Activated CD8-positive, alpha-beta memory T cell treated with anti-CD3 and anti-CD28 coated beads, Interleukin-2, amount 10 ng/mL, durations not matched to agents 7 days and 5 days (primary cell): ENCODE measurements around the gene CELF2. TPM values are rescaled to one million over a fixed set of nuclear protein-coding genes. Genes with fewer than 3 reads are reported as not detected.

Experiments used
- ATAC-seq: fragments of 150-1000 bp; cut with Tn5 transposase; one replicate; pipeline ENCODE4 v1.10.0; 2021; ENCODE audit warnings: moderate library complexity
- CTCF ChIA-PET: fragments of 350-600 bp; sonication (Branson Sonifier 250); formaldehyde crosslinking; loops from one replicate; lab custom pipeline; 2021; ENCODE audit warnings: antibody characterized with exemption; lab: Charles Lee
- DNase-seq: peaks from one replicate; pipeline ENCODE4 v3.0.0-alpha.2; 2020
- H3K27ac Mint-ChIP-seq: one replicate; pipeline ENCODE4 v1.8.0; 2021; ENCODE audit warnings: mild to moderate bottlenecking, mixed read lengths
- H3K27me3 Mint-ChIP-seq: one replicate; pipeline ENCODE4 v1.8.0; 2021; ENCODE audit warnings: mixed read lengths
- H3K36me3 Mint-ChIP-seq: one replicate; pipeline ENCODE4 v1.8.0; 2021; ENCODE audit warnings: mild to moderate bottlenecking, mixed read lengths
- H3K4me1 Mint-ChIP-seq: one replicate; pipeline ENCODE4 v1.8.0; 2021; ENCODE audit warnings: mixed read lengths
- H3K4me3 Mint-ChIP-seq: one replicate; pipeline ENCODE4 v1.8.0; 2021; ENCODE audit warnings: mild to moderate bottlenecking, moderate library complexity, mixed read lengths
- H3K9me3 Mint-ChIP-seq: one replicate; pipeline ENCODE4 v1.8.0; 2022; ENCODE audit warnings: low read depth, mixed read lengths
- total RNA-seq, 2 experiments: library from RNA; stranded (reverse); gene quantifications; one replicate each; pipeline ENCODE4 v1.2.3, GENCODE V29; 2021

The CELF2 gene
- total RNA-seq, 2 experiments from 2014 or later: 205 to 219 TPM

DNA sequence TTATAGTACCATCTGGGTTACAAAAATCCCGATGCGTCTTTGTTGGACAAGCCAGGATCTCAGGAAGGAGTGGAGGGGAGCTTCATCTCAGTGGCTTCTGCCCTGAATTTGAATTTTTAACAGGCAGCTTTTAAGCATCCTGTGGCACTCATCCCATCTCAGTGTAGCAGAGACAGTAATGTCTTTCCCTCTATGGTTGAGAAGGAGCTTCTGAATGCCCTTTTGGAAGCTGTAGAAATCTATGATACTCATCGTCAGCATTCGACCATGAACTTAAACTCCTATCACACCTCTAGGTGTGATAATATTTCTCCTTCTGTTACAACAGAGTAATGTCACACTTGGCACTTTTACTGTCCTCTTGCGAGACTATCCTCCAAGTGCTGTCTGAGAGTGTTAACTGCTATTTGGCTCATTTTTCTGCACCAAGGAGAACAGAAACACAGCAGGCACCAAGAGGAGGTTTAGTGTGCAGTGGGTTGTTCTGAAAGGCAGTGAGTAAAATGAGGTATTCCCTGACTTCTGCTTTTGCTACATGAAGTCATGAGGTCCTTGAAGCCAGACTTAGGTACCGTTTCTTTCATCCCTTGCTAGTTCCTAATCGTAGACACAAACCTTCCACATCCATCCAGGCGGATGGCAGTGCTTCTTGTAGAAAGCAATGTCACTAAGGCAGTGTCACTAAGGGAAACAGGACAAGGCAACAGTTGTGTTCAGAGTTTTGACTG, 177.4 kb downstream of the CELF2 start:
- Mint-ChIP-seq H3K9me3 (no peaks in the 10 kb centered on the region), H3K36me3 (peaks cover 90% of the 10 kb centered on the region), H3K4me3 (no peak overlapping the region), H3K4me1 (peaks cover 93% of the 10 kb centered on the region), H3K27ac (peak overlapping the region; percentile 44), H3K27me3 (no peaks in the 10 kb centered on the region)
- no peak for DNase-seq
- no peak for ATAC-seq
- CTCF ChIA-PET: interaction anchor here (1.0 to 1.4 kb wide), 2 partner anchors 10 to 82 kb away, joined by 3 read pairs; no protein-coding TSS in a partner anchor

- no peak for ATAC-seq
- Mint-ChIP-seq H3K4me3 (no peak overlapping the region), H3K36me3 (peaks cover 92% of the 10 kb centered on the region), H3K9me3 (no peaks in the 10 kb centered on the region), H3K27me3 (no peaks in the 10 kb centered on the region), H3K27ac (peak overlapping the region; percentile 44), H3K4me1 (peaks cover 95% of the 10 kb centered on the region)
- CTCF ChIA-PET: interaction anchor here (1.4 kb wide), 1 partner anchor 10 kb away, joined by 3 read pairs; no protein-coding TSS in a partner anchor
- no peak for DNase-seq
Observed at GRCh38 chr10:11195623-11196022, 178.0 kb downstream of the CELF2 start.

GRCh38 chr10:11197266-11197712, 179.6 kb downstream of the CELF2 start:
- DNase-seq (no peak), ATAC-seq (no peak)
- H3K36me3 Mint-ChIP-seq: peaks cover 92% of the 10 kb centered on the region
- H3K4me3 Mint-ChIP-seq: no peak overlapping the region
- CTCF ChIA-PET: interaction anchor here (1.0 kb wide), 1 partner anchor 9 kb away, joined by 4 read pairs; no protein-coding TSS in a partner anchor
- no peaks in the 10 kb centered on the region for H3K27me3 Mint-ChIP-seq
- no peaks in the 10 kb centered on the region for H3K9me3 Mint-ChIP-seq
- peaks cover 95% of the 10 kb centered on the region for H3K4me1 Mint-ChIP-seq
- peak overlapping the region; percentile 50 for H3K27ac Mint-ChIP-seq

DNA sequence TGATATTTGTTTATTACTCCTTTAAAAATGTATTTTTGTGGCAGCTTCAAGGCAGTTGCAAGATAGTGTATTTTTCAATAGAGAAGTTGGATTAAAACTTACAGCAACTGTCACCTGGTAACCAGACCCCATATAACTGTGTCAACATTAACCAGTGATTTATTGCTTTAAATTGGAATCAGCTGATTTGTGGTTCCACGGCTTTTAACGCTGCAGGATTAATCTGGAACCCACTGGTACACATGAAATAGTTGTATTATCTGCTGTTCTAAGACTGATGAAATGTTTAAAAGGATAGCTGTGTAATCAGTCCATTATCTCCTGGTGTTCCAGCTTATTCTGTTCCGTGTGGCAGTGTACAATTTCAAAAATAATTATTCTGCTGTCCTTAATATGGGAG, 180.2 kb downstream of the CELF2 start:
- Mint-ChIP-seq H3K4me1 (peaks cover 95% of the 10 kb centered on the region), H3K36me3 (peaks cover 92% of the 10 kb centered on the region)
- CTCF ChIA-PET: interaction anchor here (1.0 to 1.1 kb wide), 2 partner anchors 9 to 10 kb away, joined by 3 to 4 read pairs; no protein-coding TSS in a partner anchor

DNA sequence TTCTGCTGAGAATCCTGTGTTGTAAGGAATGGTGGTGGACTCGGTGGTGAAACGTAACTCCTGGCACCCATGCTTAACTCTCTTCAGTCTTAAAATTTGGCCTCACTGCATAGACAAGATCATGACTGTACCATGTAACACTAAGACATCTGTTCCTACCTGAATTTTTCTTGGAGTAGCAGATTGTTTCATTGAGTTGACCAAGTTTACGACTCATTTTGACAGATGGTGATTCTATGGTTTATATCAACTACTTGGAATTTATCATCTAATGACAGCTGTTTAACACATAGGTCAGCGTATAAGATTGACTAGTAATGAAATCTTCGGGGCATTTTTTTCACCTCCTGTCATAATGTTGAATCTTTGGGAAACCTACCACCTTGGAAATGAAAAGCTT, 184.2 kb downstream of the CELF2 start:
- Mint-ChIP-seq H3K27ac (no peak overlapping the region), H3K9me3 (no peaks in the 10 kb centered on the region), H3K4me3 (no peak overlapping the region), H3K27me3 (no peaks in the 10 kb centered on the region), H3K4me1 (peaks cover 96% of the 10 kb centered on the region), H3K36me3 (peaks cover 94% of the 10 kb centered on the region)
- DNase-seq: no peak
- CTCF ChIA-PET: interaction anchor here (0.6 to 1.2 kb wide), 4 partner anchors 11 to 336 kb away, joined by 3 read pairs; no protein-coding TSS in a partner anchor
- ATAC-seq: no peak

More for the DNA sequence above, 180.2 kb downstream of the CELF2 start:
- no peak for DNase-seq
- Mint-ChIP-seq H3K9me3 (no peaks in the 10 kb centered on the region), H3K27me3 (no peaks in the 10 kb centered on the region), H3K4me3 (no peak overlapping the region), H3K27ac (peak overlapping the region; percentile 17)
- no peak for ATAC-seq

- CTCF ChIA-PET: no interaction called here
- H3K4me1 Mint-ChIP-seq: peaks cover 96% of the 10 kb centered on the region
- no peaks in the 10 kb centered on the region for H3K27me3 Mint-ChIP-seq
- no peak overlapping the region for H3K4me3 Mint-ChIP-seq
- peaks cover 91% of the 10 kb centered on the region for H3K36me3 Mint-ChIP-seq
- peak overlapping the region; percentile 60 for H3K27ac Mint-ChIP-seq
- DNase-seq: no peak
- no peak for ATAC-seq
- no peaks in the 10 kb centered on the region for H3K9me3 Mint-ChIP-seq
Observed at GRCh38 chr10:11204351-11204942, 186.8 kb downstream of the CELF2 start.

- peaks cover 89% of the 10 kb centered on the region for H3K36me3 Mint-ChIP-seq
- H3K9me3 Mint-ChIP-seq: no peaks in the 10 kb centered on the region
- peaks cover 95% of the 10 kb centered on the region for H3K4me1 Mint-ChIP-seq
- peak; percentile 34 for ATAC-seq
- H3K27ac Mint-ChIP-seq: peak overlapping the region; percentile 76
- H3K4me3 Mint-ChIP-seq: no peak overlapping the region
- CTCF ChIA-PET: interaction anchor here (0.6 to 0.9 kb wide), 4 partner anchors 10 to 65 kb away, joined by 3 read pairs; no protein-coding TSS in a partner anchor
- no peaks in the 10 kb centered on the region for H3K27me3 Mint-ChIP-seq
- no peak for DNase-seq
Observed at GRCh38 chr10:11205030-11205772, 187.5 kb downstream of the CELF2 start.

DNA sequence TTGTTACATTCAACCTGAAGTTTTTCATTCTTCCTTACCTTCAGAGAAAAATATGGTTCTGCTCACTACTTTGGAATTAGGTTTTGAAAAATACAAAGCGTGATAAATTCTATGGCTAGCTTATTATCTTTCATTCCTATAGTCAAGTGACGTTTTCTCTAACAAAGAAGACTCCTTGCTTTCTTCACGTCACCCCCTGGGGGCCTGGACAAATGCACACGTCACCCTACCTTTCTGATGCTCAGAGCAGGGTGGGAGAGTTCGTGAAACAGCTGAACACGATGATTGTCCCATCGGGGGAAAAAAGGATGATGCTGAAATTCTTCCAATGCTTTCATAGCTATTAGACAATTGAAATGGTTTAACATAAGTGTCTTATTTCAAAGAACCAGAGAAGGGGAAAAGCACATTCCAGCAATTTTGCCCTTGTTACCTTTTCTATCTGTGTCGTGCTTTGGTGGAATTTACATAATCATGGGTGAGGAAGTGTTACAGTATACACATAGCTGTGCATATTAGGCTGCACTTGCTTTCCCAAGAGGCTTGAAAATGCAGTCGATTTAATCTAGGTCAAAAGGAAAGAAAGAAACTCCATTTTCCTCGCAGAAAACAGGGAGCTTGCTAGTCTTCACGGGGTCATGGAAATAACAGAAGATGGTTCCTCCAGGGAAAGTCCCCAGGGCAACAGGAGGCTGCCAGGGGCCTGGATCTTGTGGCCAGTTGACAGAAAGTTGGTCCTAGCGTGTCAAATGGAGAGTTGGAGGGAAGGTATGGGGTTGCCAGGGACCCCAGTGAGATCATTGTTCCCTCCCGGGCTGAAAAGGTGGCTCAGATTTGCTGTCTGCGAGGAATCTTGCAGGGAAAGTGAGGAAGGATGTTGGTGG, 189.2 kb downstream of the CELF2 start:
- Mint-ChIP-seq H3K4me3 (no peak overlapping the region), H3K9me3 (no peaks in the 10 kb centered on the region), H3K4me1 (peaks cover 94% of the 10 kb centered on the region), H3K27ac (peak overlapping the region; percentile 85), H3K36me3 (peaks cover 86% of the 10 kb centered on the region), H3K27me3 (no peaks in the 10 kb centered on the region)
- ATAC-seq: no peak
- DNase-seq: no peak
- CTCF ChIA-PET: interaction anchor here (1.4 kb wide), 2 partner anchors 9 to 17 kb away, joined by 4 to 6 read pairs; no protein-coding TSS in a partner anchor

- peaks cover 94% of the 10 kb centered on the region for H3K4me1 Mint-ChIP-seq
- CTCF ChIA-PET: interaction anchor here (1.4 kb wide), 1 partner anchor 16 kb away, joined by 6 read pairs; no protein-coding TSS in a partner anchor
- no peaks in the 10 kb centered on the region for H3K9me3 Mint-ChIP-seq
- ATAC-seq (no peak), DNase-seq (no peak)
- H3K36me3 Mint-ChIP-seq: peaks cover 86% of the 10 kb centered on the region
- no peaks in the 10 kb centered on the region for H3K27me3 Mint-ChIP-seq
- peak overlapping the region; percentile 85 for H3K27ac Mint-ChIP-seq
- H3K4me3 Mint-ChIP-seq: peak overlapping the region; percentile 61
Observed at GRCh38 chr10:11207560-11207844, 189.8 kb downstream of the CELF2 start.

DNA sequence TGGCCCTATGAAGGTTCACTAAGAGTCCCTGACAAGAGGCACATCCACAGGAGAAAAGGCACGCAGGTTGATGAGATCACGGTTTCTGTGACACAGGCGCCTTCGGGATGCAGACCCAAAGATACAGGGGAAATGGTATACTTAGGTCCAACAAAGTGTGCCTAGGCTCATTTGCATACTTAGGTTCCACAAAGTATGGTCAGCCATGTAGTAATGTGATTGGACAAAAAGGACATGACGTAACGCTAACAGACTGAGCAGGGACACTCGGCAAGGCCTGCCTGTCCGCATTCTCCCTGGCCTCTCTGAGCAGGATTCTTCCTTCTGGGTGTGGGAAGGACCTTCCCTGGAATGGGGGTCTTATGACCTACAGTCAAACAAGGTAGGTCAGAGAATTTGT, 190.6 kb downstream of the CELF2 start:
- no peaks in the 10 kb centered on the region for H3K27me3 Mint-ChIP-seq
- CTCF ChIA-PET: no interaction called here

DNA sequence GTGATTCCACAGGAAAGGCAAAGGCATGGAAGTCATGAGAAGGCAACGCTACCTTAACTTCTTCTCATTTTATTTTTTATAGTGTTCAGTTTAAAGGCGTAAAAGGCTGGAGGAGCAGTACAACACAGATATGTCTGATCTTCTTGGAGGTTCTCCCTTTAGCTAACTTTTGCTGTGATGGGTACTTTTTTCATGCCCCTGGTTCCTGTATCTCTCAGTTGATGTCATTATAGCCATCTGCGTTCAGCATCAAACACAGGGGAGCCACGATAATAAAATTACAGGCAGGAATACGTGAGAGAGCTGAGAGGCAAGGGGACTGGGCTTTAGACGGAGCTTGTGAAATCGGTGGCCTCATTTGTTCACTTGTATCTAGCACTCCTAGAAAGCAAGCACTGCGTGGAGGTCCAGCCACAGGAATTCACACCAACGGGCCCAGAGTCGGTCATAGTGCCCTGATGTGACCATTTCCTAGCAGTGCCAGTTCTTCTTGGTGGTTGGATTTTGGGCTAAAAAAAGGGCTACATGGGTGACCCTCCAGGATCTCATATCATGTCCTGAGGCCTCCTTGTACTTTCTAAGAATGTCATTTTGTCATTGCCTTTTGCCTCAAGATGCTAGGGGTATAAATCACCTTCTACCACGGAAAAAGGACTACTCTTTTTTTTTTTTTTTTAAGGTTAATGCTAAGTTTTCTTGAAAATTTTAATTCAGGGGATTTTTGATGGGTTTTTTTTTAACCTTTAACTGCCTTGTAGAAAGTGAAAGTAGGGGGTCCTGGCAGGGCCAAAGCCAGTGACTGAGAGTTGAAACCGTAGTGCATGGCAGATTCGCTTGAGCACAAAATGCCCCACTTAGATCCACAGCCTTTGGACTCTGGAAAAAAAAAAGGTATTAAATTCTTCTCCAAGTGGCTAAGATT, 191.5 kb downstream of the CELF2 start:
- Mint-ChIP-seq H3K27me3 (no peaks in the 10 kb centered on the region), H3K27ac (peak overlapping the region; percentile 85), H3K9me3 (no peaks in the 10 kb centered on the region), H3K36me3 (peaks cover 85% of the 10 kb centered on the region), H3K4me3 (peak overlapping the region; percentile 61), H3K4me1 (peaks cover 94% of the 10 kb centered on the region)
- CTCF ChIA-PET: interaction anchor here (0.8 to 1.5 kb wide), 6 partner anchors 10 to 95 kb away, joined by 3 read pairs; no protein-coding TSS in a partner anchor
- ATAC-seq (peak; percentile 50), DNase-seq (peak; percentile 56)

More for the DNA sequence above, 190.6 kb downstream of the CELF2 start:
- no peak for DNase-seq
- Mint-ChIP-seq H3K9me3 (no peaks in the 10 kb centered on the region), H3K27ac (peak overlapping the region; percentile 85), H3K4me3 (peak overlapping the region; percentile 61), H3K4me1 (peaks cover 94% of the 10 kb centered on the region), H3K36me3 (peaks cover 85% of the 10 kb centered on the region)
- no peak for ATAC-seq
